ENCODE data around the gene LCN10.

The LCN10 gene

DNA sequence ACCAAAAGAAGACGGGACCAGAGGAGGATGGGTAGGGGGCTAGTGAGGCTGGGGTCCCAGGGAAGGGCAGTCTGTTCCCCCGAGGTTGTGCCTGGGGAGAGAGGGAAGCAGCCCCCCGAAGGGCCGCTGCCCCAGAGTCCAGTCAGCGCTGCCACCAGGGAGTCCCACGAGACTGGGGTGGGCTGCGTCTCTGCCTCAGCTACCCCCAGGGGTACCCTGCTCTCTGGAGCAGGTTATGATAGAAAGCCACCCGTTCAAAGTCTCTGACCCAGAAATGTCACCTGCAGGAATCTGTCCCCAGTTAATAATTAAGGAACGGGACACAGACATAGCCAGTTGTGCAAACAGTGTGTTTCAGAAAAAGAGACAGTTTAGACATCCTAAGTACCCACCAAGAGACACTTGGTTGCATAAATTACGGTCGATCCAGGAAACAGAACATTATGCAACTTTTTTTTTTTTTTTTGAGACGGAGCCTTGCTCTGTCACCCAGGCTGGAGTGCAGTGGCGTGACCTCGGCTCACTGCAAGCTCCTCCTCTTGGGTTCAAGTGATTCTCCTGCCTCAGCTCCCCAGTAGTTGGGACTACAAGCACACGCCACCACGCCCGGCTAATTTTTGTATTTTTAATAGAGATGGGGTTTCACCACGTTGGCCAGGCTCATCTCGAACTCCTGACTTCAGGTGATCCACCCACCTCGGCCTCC, 44.8 kb downstream of the LCN10 start:
- DNase-seq, result peak; percentile 14

DNA sequence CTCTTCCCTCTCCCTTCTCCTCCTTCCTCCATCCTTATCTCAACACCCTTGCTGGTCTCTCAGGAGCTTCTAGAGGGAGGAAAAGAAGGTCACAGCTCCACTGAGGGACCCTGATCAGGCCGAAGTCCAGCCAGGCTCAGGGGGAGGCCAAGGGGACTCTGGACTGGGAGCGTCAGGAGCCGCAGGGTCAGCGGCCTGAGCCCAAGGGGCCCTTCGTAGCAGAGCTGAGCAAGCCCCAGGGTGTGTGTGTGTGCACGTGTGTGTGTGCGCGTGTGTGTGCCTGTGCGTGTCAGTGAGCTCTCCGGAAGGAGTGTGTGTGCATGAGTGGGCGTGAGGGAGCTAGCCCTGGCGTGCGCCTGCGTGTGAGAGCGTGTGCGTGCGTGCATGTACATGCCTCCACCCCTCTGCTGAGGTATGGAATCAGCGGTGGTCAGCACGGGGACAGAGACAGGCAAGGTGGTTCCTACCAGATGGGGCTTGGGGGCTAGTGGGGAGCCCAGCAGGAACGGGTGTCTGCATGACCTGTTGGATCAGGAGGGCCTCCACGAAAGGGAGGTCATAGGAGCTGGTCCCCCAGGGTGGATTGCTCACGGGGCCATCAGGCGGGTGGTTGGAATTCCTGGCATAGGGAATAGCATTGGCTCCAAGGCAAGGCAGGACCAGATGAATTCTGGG, 45.5 kb downstream of the LCN10 start:
- peak; percentile 29 for DNase-seq

DNA sequence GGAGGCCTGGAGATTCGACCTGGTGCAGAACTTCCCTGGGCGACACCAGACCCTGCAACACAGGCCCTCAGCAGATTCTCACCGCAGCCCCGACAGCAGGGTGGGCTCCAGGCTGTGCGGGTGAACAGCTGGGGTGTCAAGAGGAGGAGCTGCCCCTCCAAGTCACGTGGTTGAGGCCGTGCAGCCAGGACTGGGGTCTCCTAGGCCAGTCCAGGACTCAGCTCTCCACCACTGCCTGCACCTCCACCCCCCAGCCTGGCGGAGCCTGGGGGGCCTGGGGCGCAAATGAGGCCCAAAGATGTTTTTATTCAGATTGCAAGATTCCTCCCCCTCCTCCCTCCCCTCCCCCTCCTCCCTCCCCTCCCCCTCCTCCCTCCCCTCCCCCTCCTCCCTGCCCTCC, 46.2 kb downstream of the LCN10 start:
- peak; percentile 31 for DNase-seq

DNA sequence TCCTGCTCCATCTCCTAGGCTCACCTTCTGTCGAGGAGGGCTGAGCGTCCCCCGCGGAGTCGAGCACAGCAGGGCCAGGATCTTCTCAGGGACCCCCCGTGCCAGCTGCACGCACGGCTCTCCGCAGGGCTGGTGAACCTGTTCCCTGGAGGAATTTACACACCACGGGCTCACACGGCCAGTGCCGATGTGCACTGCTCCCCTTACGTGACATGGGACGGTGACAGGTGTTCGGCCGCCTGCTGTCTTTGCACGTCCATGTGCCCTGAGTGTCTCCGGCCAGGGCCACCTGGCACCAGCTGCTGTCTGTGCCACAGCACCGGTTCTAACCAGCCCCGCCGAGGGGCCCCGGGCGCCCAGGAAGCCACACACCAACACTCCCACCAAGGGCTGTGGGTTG, 46.8 kb downstream of the LCN10 start:
- DNase-seq, result peak; percentile 40

DNA sequence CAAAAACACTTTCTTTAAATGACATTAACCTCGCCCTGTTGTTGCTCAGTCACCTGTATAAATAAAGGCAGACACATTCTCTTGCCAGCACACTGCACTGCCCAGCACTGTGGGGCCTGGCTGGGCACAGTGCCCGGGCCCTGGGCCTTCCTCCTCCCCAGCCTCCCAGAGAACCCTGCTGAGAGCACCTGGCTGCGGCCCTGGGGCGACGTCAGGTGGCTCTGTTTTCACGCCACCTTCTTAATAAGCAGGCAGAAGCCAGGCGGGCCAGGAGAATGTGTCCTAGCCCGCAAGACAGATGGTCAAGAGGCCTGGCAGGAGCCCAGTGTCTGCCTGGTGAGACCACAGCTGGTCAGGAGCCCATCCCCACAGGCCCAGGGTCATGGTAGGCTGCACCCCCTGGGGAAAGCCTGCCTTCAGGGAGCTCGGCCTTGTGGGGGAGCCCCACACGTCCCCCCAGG, 47.3 kb downstream of the LCN10 start:
- DNase-seq, result peak; percentile 25

DNA sequence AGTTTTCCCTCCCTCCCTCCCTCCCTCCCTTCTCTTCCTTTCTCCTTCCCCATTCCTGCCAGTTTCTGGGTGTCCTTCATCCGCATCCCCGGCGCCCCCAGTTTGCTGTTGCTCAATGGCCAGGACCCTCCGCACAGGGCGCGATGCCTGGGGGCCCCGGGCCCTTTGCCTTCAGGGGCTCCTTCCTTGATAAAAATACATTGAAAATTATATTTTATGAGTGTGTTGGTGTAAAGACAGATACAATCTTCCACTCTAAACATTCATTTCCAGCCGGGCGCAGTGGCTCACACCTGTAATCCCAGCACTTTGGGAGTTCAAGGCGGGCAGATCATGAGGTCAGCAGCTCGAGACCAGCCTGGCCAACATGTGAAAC, 47.9 kb downstream of the LCN10 start:
- no peak for DNase-seq

DNA sequence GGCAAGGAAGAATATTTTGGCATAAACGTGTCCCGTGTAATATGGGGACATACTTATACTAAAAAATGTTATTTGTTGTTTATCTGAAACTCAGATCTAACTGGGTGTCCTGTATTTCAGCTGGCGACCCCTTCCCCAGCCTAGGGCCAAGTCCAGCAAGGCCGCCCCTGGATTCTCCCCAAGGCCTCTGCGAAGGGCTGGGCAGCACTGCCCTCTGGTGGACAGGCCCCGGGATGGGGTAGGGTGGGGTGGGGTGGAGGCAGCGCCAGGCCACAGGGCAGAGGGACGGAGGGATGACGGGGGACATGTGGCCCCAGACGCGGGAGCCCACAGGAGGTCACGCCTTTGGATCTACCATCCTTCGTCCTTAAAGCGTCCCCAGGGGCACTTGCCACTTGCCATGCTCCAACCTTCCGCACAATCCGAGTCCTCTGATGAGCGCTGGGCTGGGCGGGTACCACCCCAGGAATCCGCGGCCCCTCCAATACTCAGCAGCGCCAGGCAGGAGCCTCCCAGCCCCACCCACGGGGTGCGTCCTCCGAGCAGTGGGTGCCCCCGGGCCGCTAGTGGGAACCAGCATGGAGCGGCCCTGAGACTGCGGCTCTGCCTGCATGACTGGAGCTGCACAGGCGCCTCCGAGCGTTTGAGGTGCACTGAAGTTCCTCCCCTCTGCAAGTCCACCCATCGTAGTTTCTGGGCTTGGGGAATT, 48.4 kb downstream of the LCN10 start:
- DNase-seq, result peak; percentile 47

DNA sequence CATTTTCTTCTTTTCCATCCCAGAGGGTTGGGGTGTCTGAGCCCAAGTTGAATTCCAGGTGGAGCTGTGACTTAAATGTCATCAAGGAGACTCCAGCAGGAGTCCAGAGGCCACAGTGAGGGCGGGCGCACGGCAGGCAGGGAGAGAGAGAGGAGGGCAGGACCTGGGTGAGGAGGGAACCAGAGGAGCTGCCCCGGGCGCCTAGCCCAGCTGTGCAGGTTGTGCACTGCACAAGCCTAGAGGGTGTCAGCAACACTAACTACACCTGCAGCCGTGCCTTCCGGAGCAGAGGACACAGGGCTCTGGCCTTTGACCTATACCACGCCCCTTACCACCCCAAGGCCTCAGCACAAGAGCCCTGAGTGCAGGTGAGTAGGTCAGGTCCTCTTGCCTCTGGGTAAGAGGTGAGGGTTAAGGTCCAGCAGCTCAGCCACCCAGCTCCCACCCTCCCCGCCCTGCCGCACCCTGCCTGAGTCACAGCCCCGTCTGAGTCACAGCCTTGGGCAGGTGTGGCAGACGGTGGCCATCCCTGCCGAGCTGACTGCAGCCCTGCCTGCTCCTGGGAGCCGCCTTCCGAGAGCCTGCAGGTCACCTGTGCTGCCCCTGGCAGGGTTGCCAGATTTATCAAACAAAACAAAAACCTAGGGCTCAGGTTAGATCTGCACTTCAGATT, 49.1 kb downstream of the LCN10 start:
- peak; percentile 16 for DNase-seq

DNA sequence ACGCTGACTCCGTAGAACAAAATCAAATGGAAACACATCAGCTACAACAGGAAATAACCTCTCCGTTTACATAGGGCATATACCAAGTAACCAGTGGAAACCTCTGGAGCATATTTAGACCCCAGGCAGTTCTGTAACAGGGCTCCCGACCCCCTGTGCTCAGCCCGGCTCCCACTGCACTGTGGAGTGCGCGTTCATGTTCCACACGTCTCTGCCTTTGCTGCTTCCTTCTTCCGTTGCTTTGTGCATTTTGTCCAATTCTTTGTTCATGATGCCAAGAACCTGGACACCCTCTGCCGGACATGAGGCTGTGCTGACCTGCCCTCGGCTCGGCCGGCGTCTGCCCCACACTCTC, 49.6 kb downstream of the LCN10 start:
- DNase-seq, result no peak

DNA sequence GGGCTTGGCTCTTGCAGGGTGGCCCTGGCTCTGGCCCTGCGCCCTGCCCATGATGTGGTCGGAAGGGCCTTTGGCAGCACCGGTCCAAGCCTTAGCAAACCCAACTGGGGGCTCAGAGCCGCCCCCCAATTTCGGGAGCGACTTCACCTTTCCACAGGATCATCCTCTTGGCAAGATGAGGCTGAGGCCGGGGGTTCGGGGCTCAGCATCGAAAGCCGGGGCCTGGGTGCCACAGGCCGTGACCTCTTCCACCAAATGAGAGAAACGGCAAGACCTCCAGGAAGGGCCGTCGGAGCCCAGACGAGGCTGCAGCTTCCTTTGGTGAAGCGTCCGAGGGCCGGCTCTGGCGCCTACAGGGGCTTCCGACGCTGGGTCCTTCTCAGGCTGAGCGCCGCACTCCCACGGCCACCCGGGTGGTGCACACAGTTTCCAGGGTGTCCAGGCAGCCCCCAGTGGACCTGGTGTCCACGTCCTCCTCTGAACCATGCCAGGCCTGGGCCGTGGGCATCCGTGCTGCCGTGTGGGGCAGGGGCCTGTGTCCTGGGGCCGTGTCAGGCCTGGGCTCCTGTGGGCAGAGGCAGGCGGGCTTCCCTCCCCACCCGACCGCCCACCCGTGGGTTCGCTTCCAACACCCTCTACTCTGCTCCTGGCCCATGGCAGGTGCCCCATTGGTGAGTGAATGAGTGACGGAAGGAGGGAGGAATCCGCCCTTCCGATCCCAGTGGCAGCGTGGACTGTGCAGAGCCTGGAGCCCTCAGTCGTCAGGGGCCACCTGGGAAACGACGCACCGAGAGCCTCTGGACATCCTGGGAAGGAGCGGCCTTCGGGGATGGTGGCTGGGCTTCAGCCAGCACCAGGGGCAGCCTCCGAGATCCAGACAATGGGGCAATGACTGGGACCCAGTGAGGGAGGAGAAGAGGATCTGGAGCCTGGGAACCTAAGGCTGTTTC, 50.3 kb downstream of the LCN10 start:
- peak; percentile 24 for DNase-seq

DNA sequence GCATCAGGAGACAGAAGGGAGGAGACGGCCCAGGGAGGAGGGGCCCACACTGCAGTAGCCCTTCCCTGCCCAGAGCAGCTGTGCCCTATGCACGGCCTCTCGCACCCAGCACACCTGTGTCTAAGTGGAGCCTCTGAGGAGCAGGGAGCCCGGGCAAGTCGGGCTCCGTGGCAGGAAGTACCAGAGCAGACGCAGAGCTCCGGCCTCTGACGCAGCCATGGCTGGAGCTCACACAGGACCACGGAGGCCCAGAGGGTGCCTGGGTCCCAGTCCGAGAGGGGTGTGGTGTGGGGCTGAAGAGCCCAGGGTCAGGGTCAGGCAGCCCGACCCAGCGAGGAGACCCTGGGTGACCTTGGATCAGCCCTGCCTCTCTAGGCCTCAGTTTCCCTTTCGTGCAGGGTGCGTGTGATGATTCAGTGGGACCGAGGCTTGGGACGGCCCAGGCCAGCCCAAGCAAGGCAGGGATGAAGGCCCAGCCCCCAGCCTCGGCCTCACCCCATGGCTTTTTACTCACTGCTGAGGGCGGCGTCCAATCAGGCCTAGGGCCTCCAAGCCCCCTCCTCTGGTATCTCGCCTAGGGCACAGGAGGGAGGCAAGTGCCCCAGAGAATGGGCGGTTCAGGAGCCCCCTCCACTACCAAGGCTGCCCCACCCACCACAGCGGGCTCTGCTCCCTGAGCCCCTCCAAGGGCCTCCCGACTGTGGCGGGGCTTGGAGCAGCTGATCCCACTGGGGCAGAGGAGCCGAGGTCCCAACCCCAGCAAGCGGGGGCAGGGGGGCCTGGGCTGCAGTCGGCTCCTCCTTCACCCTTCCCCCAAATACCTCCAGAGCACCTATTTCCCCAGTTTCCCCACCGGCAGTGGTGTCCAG, 51.2 kb downstream of the LCN10 start:
- no peak for DNase-seq

DNA sequence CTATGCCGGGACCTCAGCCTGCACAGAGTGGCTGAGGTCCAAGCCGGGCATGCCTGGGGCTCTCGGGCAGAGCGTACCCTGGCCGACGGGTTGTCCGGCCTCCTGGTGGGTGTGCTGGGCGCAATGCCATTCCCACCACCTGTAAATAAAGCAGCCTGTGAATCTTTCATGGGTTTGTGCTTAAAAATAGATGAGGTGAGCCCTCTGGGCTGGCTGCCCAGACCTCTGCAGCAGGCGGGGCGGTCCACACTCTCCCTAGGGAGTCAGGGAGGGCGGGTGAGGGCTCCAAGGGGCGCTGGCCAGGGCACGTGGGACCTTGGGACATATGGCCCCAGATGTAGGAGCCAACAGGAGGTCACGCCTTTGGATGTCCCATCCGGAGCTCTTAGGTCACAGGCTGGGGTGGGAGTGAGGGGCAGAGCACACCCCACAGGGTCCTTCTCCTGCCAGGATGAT, 51.9 kb downstream of the LCN10 start:
- peak; percentile 73 for DNase-seq

DNA sequence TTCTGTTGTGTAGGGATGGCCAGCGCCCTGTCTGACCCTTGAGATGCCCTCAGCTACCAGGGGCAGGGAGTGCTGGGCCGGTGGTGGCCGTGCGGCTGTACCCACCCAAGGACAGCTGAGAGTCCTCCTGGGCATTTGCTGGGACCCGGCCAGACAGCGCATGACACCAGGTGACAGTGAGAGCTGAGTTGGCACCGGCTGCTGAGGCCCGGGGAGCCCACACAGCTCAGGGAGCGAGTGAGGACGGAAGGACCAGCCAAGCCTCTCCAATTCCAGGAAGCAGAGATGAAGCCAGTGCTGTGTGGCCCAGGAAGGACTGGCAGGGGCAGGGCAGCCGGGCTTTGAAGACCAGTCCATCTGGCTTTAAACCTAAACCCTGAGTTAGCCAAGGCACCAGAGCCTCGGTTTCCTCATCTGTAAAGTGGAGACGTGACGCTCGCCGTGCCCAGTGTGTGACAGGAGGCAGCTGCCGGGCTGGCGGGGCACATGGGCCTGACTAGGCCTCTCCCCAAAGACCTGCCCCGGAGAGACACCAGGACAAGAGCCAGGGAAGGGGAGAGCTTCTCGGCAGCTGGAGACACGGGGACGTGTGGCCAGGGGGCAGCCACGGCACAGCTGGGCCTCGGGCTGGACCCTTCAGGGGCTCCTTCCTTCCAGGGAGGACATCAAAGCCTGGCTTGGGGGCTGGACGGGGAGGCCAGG, 52.5 kb downstream of the LCN10 start:
- DNase-seq, result no peak

DNA sequence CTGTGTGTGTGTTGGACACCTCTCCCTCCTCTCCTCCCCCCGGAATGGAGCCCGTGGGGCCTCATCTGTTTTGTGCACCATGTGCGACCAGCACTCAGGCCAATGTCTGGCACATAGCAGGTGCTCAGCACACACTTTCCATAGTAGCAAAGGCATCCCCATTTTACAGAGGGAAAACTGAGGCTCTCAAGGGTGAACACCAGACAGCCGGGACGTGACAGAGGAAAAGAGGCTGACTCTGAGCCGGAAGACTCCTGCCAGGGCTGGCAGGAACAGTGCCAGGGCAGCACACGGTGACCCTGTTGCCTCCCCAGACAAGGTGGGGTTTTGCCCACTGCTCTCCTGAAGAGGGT, 53.7 kb downstream of the LCN10 start:
- DNase-seq, result no peak

DNA sequence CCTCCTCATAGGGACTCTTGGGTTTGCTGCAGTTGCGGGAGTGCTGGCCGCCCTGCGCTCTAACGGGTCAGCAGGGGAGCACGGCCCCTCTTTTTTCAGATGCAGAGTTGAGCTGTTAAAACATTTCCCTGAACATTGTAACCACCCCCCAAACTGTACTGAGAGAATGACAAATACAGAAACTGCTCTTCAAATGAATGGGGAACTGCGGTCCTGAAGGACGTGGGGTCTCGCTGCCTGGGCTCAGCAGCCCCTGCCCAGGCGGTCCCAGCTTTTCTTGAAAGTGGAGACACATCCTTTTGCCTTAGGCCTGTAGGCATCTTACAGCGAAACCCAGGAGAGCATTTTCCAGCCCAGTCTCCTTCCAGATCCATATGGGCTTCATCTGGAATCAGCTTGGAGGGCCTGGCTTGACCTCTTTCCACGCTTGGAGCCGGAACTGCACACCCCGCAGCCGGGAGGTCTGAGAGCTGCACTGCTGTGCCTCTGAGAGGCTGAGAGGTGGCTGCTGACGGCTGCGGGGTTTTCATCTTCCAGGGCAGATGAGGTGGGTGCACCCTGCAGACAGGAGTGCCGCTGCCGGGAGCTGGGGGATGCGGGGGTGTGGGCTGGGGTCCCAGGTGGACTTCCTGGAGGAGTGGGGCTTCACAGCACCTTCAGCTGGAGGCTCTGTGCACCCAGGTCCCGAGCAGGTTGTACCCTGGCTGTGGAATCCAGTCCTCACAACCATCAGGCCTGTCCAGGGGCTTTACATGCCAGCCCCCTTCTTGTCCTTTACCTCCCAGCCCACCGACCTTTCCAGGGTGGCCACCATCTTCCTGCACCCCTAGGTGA, 54.2 kb downstream of the LCN10 start:
- no peak for DNase-seq

Measured in femur (tissue), 1 donor.